Lower leg skin (tissue), 4 donors: ENCODE results near the gene NAV2. TPM values are rescaled to one million over a fixed set of nuclear protein-coding genes. Genes with fewer than 3 reads are reported as not detected.

Source experiments
- DNase-seq, 2 donors: peaks; one replicate each; pipeline ENCODE4 v3.0.0-alpha.2; 2019; ENCODE audit warnings: low spot score in 2 of 2
- H3K4me3 ChIP-seq: fragments of 200-600 bp; sonication (generic); 2 replicates; pipeline ENCODE4 v1.5.1; 2017; ENCODE audit warnings: mild to moderate bottlenecking, low read depth; ENCODE audit not compliant: poor library complexity, severe bottlenecking
- CTCF ChIP-seq, 3 donors: fragments of 450-650 bp; IDR thresholded peaks; one replicate each; pipeline ENCODE4 v1.5.1; 2016; ENCODE audit warnings: antibody characterized with exemption in 3 of 3, mild to moderate bottlenecking in 3 of 3, moderate library complexity in 2 of 3
- POLR2A ChIP-seq, 2 donors: fragments of 450-650 bp; IDR thresholded peaks; one replicate each; pipeline ENCODE4 v1.6.1; 2016 to 2017; ENCODE audit warnings: antibody characterized with exemption in 2 of 2, mild to moderate bottlenecking in 1 of 2, moderate library complexity in 1 of 2
- WGBS, 2 donors: methylation state at CpG; one replicate each; pipeline ENCODE4 v1.1.5; 2018; 5-methylcytosine and 5-hydroxymethylcytosine counted together
- intact Hi-C: fragments of 100-400 bp; cut with DNase I; formaldehyde crosslinking; loops from one replicate; pipeline ENCODE4 v1.15.0; 2023; ENCODE audit warnings: low total_unique reads
- total RNA-seq, 4 donors: library from RNA; depleted of rRNA; stranded (reverse); fragments of >200 nt; gene quantifications; one replicate each; pipeline ENCODE4 v1.1.0, GENCODE V29; 2016

Gene NAV2
- total RNA-seq, 4 donors from 2014 or later: 5.8 to 30.7 (median 21.0) TPM

GRCh38 chr11:19864141-19865140, 151.8 kb downstream of the NAV2 start:
- WGBS, 2 donors: 43 to 47% methylated on average over 6 of the region's 6 CpGs
- H3K4me3 ChIP-seq: no peak overlapping the region
- DNase-seq: no peak
- intact Hi-C loops: no loop called here
- TF ChIP-seq CTCF (IDR thresholded peaks at IDR 0.05): no peak
- no peak for TF ChIP-seq POLR2A (IDR thresholded peaks at IDR 0.05)

GRCh38 chr11:19866037-19866436, 153.4 kb downstream of the NAV2 start:
- no peak overlapping the region for H3K4me3 ChIP-seq
- intact Hi-C loops: no loop called here
- TF ChIP-seq CTCF (IDR thresholded peaks at IDR 0.05): no peak
- no peak for TF ChIP-seq POLR2A (IDR thresholded peaks at IDR 0.05)
- no peak for DNase-seq
- 87% methylated on average over 3 of the region's 3 CpGs for WGBS, 2 donors

GRCh38 chr11:19866521-19866920, 153.9 kb downstream of the NAV2 start:
- no peak overlapping the region for H3K4me3 ChIP-seq
- DNase-seq: no peak
- TF ChIP-seq CTCF (IDR thresholded peaks at IDR 0.05): no peak
- TF ChIP-seq POLR2A (IDR thresholded peaks at IDR 0.05): no peak
- 90 to 94% methylated on average over 4 of the region's 4 CpGs for WGBS, 2 donors
- intact Hi-C loops: no loop called here

GRCh38 chr11:19867064-19867463, 154.4 kb downstream of the NAV2 start:
- intact Hi-C loops: no loop called here
- H3K4me3 ChIP-seq: no peak overlapping the region
- no peak for TF ChIP-seq CTCF (IDR thresholded peaks at IDR 0.05)
- TF ChIP-seq POLR2A (IDR thresholded peaks at IDR 0.05): no peak
- no peak for DNase-seq
- WGBS, 2 donors: 90 to 100% methylated on average over 1 of the region's 1 CpG

DNA sequence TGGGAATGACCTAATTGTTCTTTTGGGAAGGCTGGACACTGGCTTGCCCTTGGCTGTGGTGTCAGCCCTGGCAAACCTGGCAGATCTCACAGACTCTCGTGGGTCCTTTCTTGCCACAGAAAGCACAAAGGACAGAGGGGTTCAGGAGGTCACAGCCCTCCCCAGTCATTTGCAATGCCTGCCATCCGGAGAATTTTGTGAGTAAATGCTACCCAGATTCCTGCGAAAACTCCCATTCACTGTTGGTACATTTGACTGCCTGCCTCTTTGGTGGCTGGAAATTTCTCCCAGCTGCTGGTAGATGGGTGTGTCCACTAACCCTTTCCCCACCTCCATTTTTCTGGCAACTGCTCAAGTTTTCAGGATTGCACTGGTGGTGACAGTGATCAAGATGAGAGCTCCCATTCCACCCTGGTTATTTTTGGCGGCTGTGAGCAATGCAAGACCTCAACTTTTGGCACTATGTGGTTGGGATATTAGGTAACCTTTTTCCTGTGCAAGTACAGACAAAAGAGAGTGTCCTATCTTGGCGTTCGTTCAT, 155.7 kb downstream of the NAV2 start:
- 29 to 45% methylated on average over 6 of the region's 6 CpGs for WGBS, 2 donors
- DNase-seq: peak in 1 of 2 donors; percentile 81
- intact Hi-C loops: no loop called here
- no peak overlapping the region for H3K4me3 ChIP-seq
- TF ChIP-seq CTCF (IDR thresholded peaks at IDR 0.05) (no peak), POLR2A (IDR thresholded peaks at IDR 0.05) (no peak)
